ENCODE results near the gene MRRF.

DNA sequence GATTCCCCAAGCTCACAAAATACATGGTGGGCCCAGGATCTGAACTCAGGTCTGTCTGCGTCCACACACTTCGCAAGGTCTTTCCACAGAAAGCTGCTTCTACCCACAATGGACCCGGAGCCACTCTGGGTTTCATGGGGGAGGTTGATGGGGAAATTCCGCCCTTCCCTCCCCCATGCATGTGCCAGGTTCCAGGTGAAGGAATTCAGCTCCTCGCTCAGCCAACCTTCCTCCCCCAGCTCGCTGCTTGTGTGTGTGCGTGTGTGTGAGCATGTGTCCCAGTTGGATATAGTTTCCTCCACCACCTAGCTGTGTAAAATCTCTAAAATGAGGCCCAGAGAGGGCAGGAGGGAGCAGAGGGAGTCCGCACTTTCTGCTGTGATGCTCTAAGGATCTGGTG lies 107.2 kb downstream of the MRRF start:
- no peak for TF ChIP-seq CTCF (IDR thresholded peaks at IDR 0.05)
- no peak for TF ChIP-seq POLR2A (IDR thresholded peaks at IDR 0.05)
